ENCODE data around the gene ENAH.

The ENAH gene

GRCh38 chr1:225556694-225557093, 96.2 kb downstream of the ENAH start:
- DNase-seq (ENCODE audit: low read depth): no peak

GRCh38 chr1:225555821-225556220, 97.1 kb downstream of the ENAH start:
- DNase-seq (ENCODE audit: low read depth): no peak

- no peak for DNase-seq (ENCODE audit: low read depth)
Observed at GRCh38 chr1:225554216-225554812, 98.6 kb downstream of the ENAH start.

- DNase-seq (ENCODE audit: low read depth): no peak
Observed at GRCh38 chr1:225549821-225550220, 103.1 kb downstream of the ENAH start.

- DNase-seq (ENCODE audit: low read depth): no peak
Observed at GRCh38 chr1:225548140-225548857, 104.6 kb downstream of the ENAH start.

GRCh38 chr1:225545649-225546048, 107.3 kb downstream of the ENAH start:
- no peak for DNase-seq (ENCODE audit: low read depth)

GRCh38 chr1:225544924-225545323, 108.0 kb downstream of the ENAH start:
- DNase-seq (ENCODE audit: low read depth): no peak

GRCh38 chr1:225544263-225544662, 108.7 kb downstream of the ENAH start:
- no peak for DNase-seq (ENCODE audit: low read depth)

- no peak for DNase-seq (ENCODE audit: low read depth)
Observed at GRCh38 chr1:225543350-225543749, 109.6 kb downstream of the ENAH start.

GRCh38 chr1:225541383-225541782, 111.5 kb downstream of the ENAH start:
- DNase-seq (ENCODE audit: low read depth): no peak

GRCh38 chr1:225539575-225539974, 113.3 kb downstream of the ENAH start:
- DNase-seq (ENCODE audit: low read depth): no peak

- DNase-seq (ENCODE audit: low read depth): no peak
Observed at GRCh38 chr1:225539069-225539468, 113.9 kb downstream of the ENAH start.

GRCh38 chr1:225537554-225538251, 115.2 kb downstream of the ENAH start:
- no peak for DNase-seq (ENCODE audit: low read depth)

- no peak for DNase-seq (ENCODE audit: low read depth)
Observed at GRCh38 chr1:225535280-225535679, 117.6 kb downstream of the ENAH start.

GRCh38 chr1:225534772-225535171, 118.2 kb downstream of the ENAH start:
- no peak for DNase-seq (ENCODE audit: low read depth)

GRCh38 chr1:225534135-225534534, 118.8 kb downstream of the ENAH start:
- DNase-seq (ENCODE audit: low read depth): no peak

- no peak for DNase-seq (ENCODE audit: low read depth)
Observed at GRCh38 chr1:225533238-225533637, 119.7 kb downstream of the ENAH start.

GRCh38 chr1:225532240-225532944, 120.5 kb downstream of the ENAH start:
- no peak for DNase-seq (ENCODE audit: low read depth)

GRCh38 chr1:225529726-225530125, 123.2 kb downstream of the ENAH start:
- DNase-seq (ENCODE audit: low read depth): no peak

GRCh38 chr1:225527575-225527974, 125.3 kb downstream of the ENAH start:
- no peak for DNase-seq (ENCODE audit: low read depth)

- DNase-seq (ENCODE audit: low read depth): no peak
Observed at GRCh38 chr1:225526878-225527277, 126.0 kb downstream of the ENAH start.

- DNase-seq (ENCODE audit: low read depth): no peak
Observed at GRCh38 chr1:225525377-225525776, 127.5 kb downstream of the ENAH start.

GRCh38 chr1:225524570-225524969, 128.4 kb downstream of the ENAH start:
- no peak for DNase-seq (ENCODE audit: low read depth)

Data from activated T-cell treated with anti-CD3 and anti-CD28 coated beads for 1 hour (primary cell).